ENCODE measurements around the gene TRIM41. TPM values are rescaled to one million over a fixed set of nuclear protein-coding genes. Genes with fewer than 3 reads are reported as not detected.
"Not testable (repeated sequence)": the region's sequence is repeated elsewhere in the genome, so short reads cannot be mapped to it uniquely, and the experiment has no call there.

Gene TRIM41
- total RNA-seq, 1 donor, result 15.9 TPM

DNA sequence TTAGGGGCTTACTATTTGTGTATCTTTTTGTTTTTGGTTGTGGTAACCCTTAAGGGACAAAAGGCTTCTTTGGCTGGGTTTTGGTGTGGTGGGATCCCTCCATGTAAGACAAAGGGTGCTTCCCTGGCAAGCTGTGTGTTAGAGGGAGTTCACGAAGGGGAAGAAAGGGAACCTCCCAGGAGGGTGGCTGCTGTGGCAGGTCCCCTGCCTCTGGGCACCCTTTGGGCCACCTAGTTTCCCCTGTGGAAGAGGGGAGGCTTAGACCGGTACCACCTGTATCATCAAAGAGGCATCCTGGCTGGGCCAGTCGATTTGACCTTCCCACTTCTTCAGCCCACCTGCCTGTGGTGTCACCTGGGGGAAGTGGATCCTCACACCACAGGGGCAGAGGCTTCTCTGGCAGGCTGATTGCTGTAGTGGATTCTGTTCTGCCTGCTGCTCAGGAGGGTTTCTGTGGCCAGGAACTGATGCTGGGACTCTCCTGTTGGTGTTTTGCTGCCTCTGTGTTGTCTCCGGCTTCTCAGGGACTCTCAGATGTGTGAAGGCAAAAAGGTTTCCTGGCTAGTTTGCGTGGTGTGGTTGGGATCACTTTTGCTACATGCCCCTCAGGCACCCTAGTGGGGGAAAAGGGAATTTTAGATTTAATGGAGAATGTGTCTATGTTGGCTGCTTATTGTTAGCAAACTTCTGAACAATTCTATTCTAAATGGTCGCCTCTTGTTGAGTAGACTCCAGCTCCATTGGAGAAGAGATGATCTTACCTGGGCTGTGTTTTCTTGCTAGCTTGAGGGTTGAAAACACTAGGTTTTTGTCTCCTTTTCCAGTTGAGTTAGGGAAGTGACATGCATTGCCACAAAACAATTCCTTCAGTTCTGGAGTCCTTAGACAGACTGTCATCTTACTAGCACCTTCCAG lies 61.0 kb downstream of the TRIM41 start:
- not testable (repeated sequence) for DNase-seq (ENCODE audit: insufficient read length, low spot score, missing footprints)

More for the DNA sequence above, 61.0 kb downstream of the TRIM41 start:
- H3K27ac ChIP-seq (ENCODE audit: low read depth, low read length); H3K36me3 ChIP-seq (ENCODE audit: insufficient read depth, low read length); H3K79me2 ChIP-seq (ENCODE audit: insufficient read depth, low read length); H3K4me1 ChIP-seq (ENCODE audit: insufficient read depth, low read length); H3K9me3 ChIP-seq (ENCODE audit: low read depth, low read length); H3K4me2 ChIP-seq (ENCODE audit: insufficient read depth, low read length); H4K20me1 ChIP-seq (ENCODE audit: insufficient read depth, low read length); H2AFZ ChIP-seq (ENCODE audit: low read length); H3K27me3 ChIP-seq (ENCODE audit: insufficient read depth, low read length); H3K4me3 ChIP-seq (ENCODE audit: insufficient read depth, low read length): not testable (repeated sequence)
- TF ChIP-seq, protein P1, sequence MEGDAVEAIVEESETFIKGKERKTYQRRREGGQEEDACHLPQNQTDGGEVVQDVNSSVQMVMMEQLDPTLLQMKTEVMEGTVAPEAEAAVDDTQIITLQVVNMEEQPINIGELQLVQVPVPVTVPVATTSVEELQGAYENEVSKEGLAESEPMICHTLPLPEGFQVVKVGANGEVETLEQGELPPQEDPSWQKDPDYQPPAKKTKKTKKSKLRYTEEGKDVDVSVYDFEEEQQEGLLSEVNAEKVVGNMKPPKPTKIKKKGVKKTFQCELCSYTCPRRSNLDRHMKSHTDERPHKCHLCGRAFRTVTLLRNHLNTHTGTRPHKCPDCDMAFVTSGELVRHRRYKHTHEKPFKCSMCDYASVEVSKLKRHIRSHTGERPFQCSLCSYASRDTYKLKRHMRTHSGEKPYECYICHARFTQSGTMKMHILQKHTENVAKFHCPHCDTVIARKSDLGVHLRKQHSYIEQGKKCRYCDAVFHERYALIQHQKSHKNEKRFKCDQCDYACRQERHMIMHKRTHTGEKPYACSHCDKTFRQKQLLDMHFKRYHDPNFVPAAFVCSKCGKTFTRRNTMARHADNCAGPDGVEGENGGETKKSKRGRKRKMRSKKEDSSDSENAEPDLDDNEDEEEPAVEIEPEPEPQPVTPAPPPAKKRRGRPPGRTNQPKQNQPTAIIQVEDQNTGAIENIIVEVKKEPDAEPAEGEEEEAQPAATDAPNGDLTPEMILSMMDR (IDR thresholded peaks at IDR 0.05; ENCODE audit: extremely low read depth, low read depth, low read length), result peak; percentile 26

Small RNA genes within 50 kb of the gene (small RNA-seq; reads per million reads assigned to genes)
- gene MIR4638 (not detected), gene SNORD95 (not detected), gene SNORD96A (not detected)

Other genes starting within 250 kb of the TRIM41 start
- gene BTNL3, start 234.4 kb upstream of the TRIM41 start, total RNA-seq, result not detected in 2 replicates
- not detected in 2 replicates for gene BTNL9, start 183.0 kb upstream of the TRIM41 start, total RNA-seq
- gene OR2V1, start 92.1 kb upstream of the TRIM41 start, total RNA-seq, result not detected in 2 replicates
- not detected in 2 replicates for gene OR2V2, start 75.7 kb upstream of the TRIM41 start, total RNA-seq
- 0.29 and 0.72 TPM in 2 replicates for gene TRIM7, start 18.1 kb upstream of the TRIM41 start, total RNA-seq
- gene RACK1, start 20.6 kb downstream of the TRIM41 start, total RNA-seq, result 3,800 and 4,007 TPM in 2 replicates
- 6.8 and 7.2 TPM in 2 replicates for gene TRIM52, start 37.9 kb downstream of the TRIM41 start, total RNA-seq
- gene OR4F3, start 144.0 kb downstream of the TRIM41 start, total RNA-seq, result under 0.01 and 0.29 TPM in 2 replicates